Glutamatergic neuron (in vitro differentiated cells): ENCODE data around the gene OR51B2. TPM values are rescaled to one million over a fixed set of nuclear protein-coding genes. Genes with fewer than 3 reads are reported as not detected.

Experiments used
- DNase-seq: peaks from one replicate; pipeline ENCODE4 v3.0.0; 2022
- H3K27ac Mint-ChIP-seq: one replicate; pipeline ENCODE4 v1.8.0; 2020; ENCODE audit warnings: mild to moderate bottlenecking, mixed read lengths, inconsistent platforms; ENCODE audit not compliant: unreplicated experiment
- H3K27me3 Mint-ChIP-seq: one replicate; pipeline ENCODE4 v1.8.0; 2020; ENCODE audit warnings: mild to moderate bottlenecking, moderate library complexity, mixed read lengths, inconsistent platforms; ENCODE audit not compliant: unreplicated experiment
- H3K36me3 Mint-ChIP-seq: one replicate; pipeline ENCODE4 v1.8.0; 2020; ENCODE audit warnings: mild to moderate bottlenecking, mixed read lengths, inconsistent platforms; ENCODE audit not compliant: unreplicated experiment
- H3K4me1 Mint-ChIP-seq: one replicate; pipeline ENCODE4 v1.8.0; 2020; ENCODE audit warnings: mild to moderate bottlenecking, low read depth, mixed read lengths, inconsistent platforms; ENCODE audit not compliant: unreplicated experiment
- H3K4me3 Mint-ChIP-seq: one replicate; pipeline ENCODE4 v1.8.0; 2020; ENCODE audit warnings: mild to moderate bottlenecking, mixed read lengths, inconsistent platforms; ENCODE audit not compliant: unreplicated experiment
- H3K9me3 Mint-ChIP-seq: one replicate; pipeline ENCODE4 v1.8.0; 2020; ENCODE audit warnings: mild to moderate bottlenecking, moderate library complexity, mixed read lengths, inconsistent platforms; ENCODE audit not compliant: unreplicated experiment
- total RNA-seq: library from RNA; stranded (reverse); fragmentation: NEBNext Ultra II Directional; extraction: Animal tissue kit (Norgen Biotek cat#: 25700); gene quantifications from one replicate; pipeline ENCODE4 v1.2.1, GENCODE V29; 2021; ENCODE audit not compliant: unreplicated experiment
- TF ChIP-seq, protein P1 (sequence below): fragments of 200-600 bp; sonication (generic); IDR thresholded peaks from one replicate; pipeline ENCODE4 v1.5.0; 2021; ENCODE audit not compliant: partially characterized antibody, unreplicated experiment

The OR51B2 gene
- total RNA-seq, 1 donor from 2014 or later, result not detected

GRCh38 chr11:5286351-5286750, 37.7 kb downstream of the OR51B2 start:
- TF ChIP-seq, protein P1, sequence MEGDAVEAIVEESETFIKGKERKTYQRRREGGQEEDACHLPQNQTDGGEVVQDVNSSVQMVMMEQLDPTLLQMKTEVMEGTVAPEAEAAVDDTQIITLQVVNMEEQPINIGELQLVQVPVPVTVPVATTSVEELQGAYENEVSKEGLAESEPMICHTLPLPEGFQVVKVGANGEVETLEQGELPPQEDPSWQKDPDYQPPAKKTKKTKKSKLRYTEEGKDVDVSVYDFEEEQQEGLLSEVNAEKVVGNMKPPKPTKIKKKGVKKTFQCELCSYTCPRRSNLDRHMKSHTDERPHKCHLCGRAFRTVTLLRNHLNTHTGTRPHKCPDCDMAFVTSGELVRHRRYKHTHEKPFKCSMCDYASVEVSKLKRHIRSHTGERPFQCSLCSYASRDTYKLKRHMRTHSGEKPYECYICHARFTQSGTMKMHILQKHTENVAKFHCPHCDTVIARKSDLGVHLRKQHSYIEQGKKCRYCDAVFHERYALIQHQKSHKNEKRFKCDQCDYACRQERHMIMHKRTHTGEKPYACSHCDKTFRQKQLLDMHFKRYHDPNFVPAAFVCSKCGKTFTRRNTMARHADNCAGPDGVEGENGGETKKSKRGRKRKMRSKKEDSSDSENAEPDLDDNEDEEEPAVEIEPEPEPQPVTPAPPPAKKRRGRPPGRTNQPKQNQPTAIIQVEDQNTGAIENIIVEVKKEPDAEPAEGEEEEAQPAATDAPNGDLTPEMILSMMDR, result no peak
- Mint-ChIP-seq H3K4me1 (no peaks in the 10 kb centered on the region), H3K36me3 (no peaks in the 10 kb centered on the region)

DNA sequence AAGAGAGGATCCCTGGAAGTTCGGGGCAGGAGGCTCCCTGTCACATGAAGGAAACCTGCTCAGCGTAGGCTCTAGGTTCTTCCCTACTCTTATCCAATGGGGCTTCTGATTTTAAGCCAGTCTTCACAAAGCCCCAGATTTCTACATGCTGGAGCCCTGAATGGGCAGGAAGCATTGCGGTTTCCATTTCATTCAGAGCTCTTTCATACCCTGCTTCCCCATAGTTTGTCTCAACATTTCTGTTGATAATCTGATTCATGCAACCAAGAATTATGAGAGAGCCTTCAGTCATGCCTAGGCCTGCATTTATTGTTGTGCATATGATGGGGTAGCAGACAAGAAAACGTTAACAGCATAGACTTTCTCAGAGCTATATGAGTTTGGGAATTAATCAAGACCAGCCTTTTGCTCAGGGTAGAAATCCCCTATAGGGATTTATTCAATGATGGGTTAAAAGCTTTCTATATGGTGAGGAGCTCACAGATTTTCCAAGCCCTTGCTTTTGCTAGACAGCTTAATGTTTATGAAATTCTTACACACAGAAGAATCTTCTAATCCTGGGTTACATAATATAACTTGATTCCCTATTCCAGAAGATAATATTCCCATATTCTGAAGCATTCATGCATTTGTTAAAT, 38.3 kb downstream of the OR51B2 start:
- H3K4me1 Mint-ChIP-seq, result peaks cover under 1% of the 10 kb centered on the region
- H3K9me3 Mint-ChIP-seq, result no peaks in the 10 kb centered on the region
- H3K27ac Mint-ChIP-seq, result no peak overlapping the region
- TF ChIP-seq, protein P1, result no peak
- H3K27me3 Mint-ChIP-seq, result no peaks in the 10 kb centered on the region
- H3K4me3 Mint-ChIP-seq, result no peak overlapping the region
- DNase-seq, result no peak
- no peaks in the 10 kb centered on the region for H3K36me3 Mint-ChIP-seq

More at GRCh38 chr11:5286351-5286750, 37.7 kb downstream of the OR51B2 start:
- Mint-ChIP-seq H3K9me3 (no peaks in the 10 kb centered on the region), H3K27me3 (no peaks in the 10 kb centered on the region), H3K27ac (no peak overlapping the region), H3K4me3 (no peak overlapping the region)
- no peak for DNase-seq

- no peak overlapping the region for H3K4me3 Mint-ChIP-seq
- no peaks in the 10 kb centered on the region for H3K27me3 Mint-ChIP-seq
- no peaks in the 10 kb centered on the region for H3K36me3 Mint-ChIP-seq
- peaks cover 4% of the 10 kb centered on the region for H3K4me1 Mint-ChIP-seq
- TF ChIP-seq, protein P1, result no peak
- peaks cover 4% of the 10 kb centered on the region for H3K9me3 Mint-ChIP-seq
- DNase-seq, result no peak
- H3K27ac Mint-ChIP-seq, result no peak overlapping the region
Measured at GRCh38 chr11:5284637-5285036, 39.5 kb downstream of the OR51B2 start.

- Mint-ChIP-seq H3K27me3 (no peaks in the 10 kb centered on the region), H3K4me3 (no peak overlapping the region), H3K4me1 (peaks cover 4% of the 10 kb centered on the region), H3K36me3 (no peaks in the 10 kb centered on the region), H3K9me3 (peaks cover 4% of the 10 kb centered on the region), H3K27ac (no peak overlapping the region)
- TF ChIP-seq, protein P1, result no peak
- DNase-seq, result no peak
Measured at GRCh38 chr11:5283882-5284281, 40.2 kb downstream of the OR51B2 start.

- no peak for DNase-seq
- no peak overlapping the region for H3K4me3 Mint-ChIP-seq
- H3K4me1 Mint-ChIP-seq, result peaks cover 4% of the 10 kb centered on the region
- TF ChIP-seq, protein P1, result no peak
- no peak overlapping the region for H3K27ac Mint-ChIP-seq
- no peaks in the 10 kb centered on the region for H3K36me3 Mint-ChIP-seq
- H3K9me3 Mint-ChIP-seq, result peaks cover 4% of the 10 kb centered on the region
- no peaks in the 10 kb centered on the region for H3K27me3 Mint-ChIP-seq
Measured at GRCh38 chr11:5283086-5283485, 41.0 kb downstream of the OR51B2 start.
